ENCODE measurements around the gene KRTAP6-2.

The KRTAP6-2 gene

GRCh38 chr21:30598802-30599201 lies at the start of gene KRTAP6-2:
Gene KRTAP6-2, minus strand, starts transcription at chr21:30598902. Its CDS starts 28 bp downstream, at chr21:30598874.
- DNase-seq (ENCODE audit: low read depth, low spot score) = no peak

GRCh38 chr21:30646904-30647414 lies 48.3 kb upstream of the KRTAP6-2 start:
- no peak for DNase-seq (ENCODE audit: low read depth, low spot score)

GRCh38 chr21:30642564-30642963 lies 43.9 kb upstream of the KRTAP6-2 start, which contains the start of gene KRTAP20-3:
Gene KRTAP20-3, plus strand, starts transcription at chr21:30642864.
- no peak for DNase-seq (ENCODE audit: low read depth, low spot score)

- DNase-seq (ENCODE audit: low read depth, low spot score) = no peak
These were observed 40.0 kb upstream of the KRTAP6-2 start for GRCh38 chr21:30638686-30639085.

GRCh38 chr21:30634906-30635305 lies 36.2 kb upstream of the KRTAP6-2 start, which contains the start of gene KRTAP20-2:
Gene KRTAP20-2, plus strand, starts transcription at chr21:30635206. Its CDS starts 58 bp downstream, at chr21:30635264.
- no peak for DNase-seq (ENCODE audit: low read depth, low spot score)

GRCh38 chr21:30629200-30629599 lies 30.5 kb upstream of the KRTAP6-2 start:
- no peak for DNase-seq (ENCODE audit: low read depth, low spot score)

GRCh38 chr21:30628109-30628508 lies 29.4 kb upstream of the KRTAP6-2 start:
- DNase-seq (ENCODE audit: low read depth, low spot score) = no peak

- DNase-seq (ENCODE audit: low read depth, low spot score) = no peak
These were observed 26.9 kb upstream of the KRTAP6-2 start for GRCh38 chr21:30625449-30626165.

GRCh38 chr21:30623362-30623761 lies 24.7 kb upstream of the KRTAP6-2 start:
- DNase-seq (ENCODE audit: low read depth, low spot score) = no peak

GRCh38 chr21:30620522-30620921 lies 21.8 kb upstream of the KRTAP6-2 start, which contains the start of gene KRTAP20-4:
Gene KRTAP20-4, plus strand, starts transcription at chr21:30620627.
- no peak for DNase-seq (ENCODE audit: low read depth, low spot score)

- no peak for DNase-seq (ENCODE audit: low read depth, low spot score)
These were observed 21.4 kb upstream of the KRTAP6-2 start for GRCh38 chr21:30620080-30620479.

GRCh38 chr21:30616125-30616524 lies 17.4 kb upstream of the KRTAP6-2 start, which contains the start of gene KRTAP20-1:
Gene KRTAP20-1, plus strand, starts transcription at chr21:30616425. Its CDS starts 30 bp downstream, at chr21:30616455.
- no peak for DNase-seq (ENCODE audit: low read depth, low spot score)

- no peak for DNase-seq (ENCODE audit: low read depth, low spot score)
These were observed 16.5 kb upstream of the KRTAP6-2 start for GRCh38 chr21:30615199-30615598.

GRCh38 chr21:30613836-30614235 lies 15.1 kb upstream of the KRTAP6-2 start, which contains the start of gene KRTAP6-1:
Gene KRTAP6-1, minus strand, starts transcription at chr21:30613930. Its CDS starts 26 bp downstream, at chr21:30613904.
- DNase-seq (ENCODE audit: low read depth, low spot score) = no peak

GRCh38 chr21:30612132-30612531 lies 13.4 kb upstream of the KRTAP6-2 start:
- no peak for DNase-seq (ENCODE audit: low read depth, low spot score)

- DNase-seq (ENCODE audit: low read depth, low spot score) = no peak
These were observed 7.3 kb upstream of the KRTAP6-2 start for GRCh38 chr21:30605968-30606367.

- no peak for DNase-seq (ENCODE audit: low read depth, low spot score)
These were observed 2.1 kb upstream of the KRTAP6-2 start, which contains the start of gene KRTAP22-1 for GRCh38 chr21:30600787-30601186. Gene KRTAP22-1, plus strand, starts transcription at chr21:30601087.

GRCh38 chr21:30592140-30592539 lies 6.6 kb downstream of the KRTAP6-2 start, which contains the start of gene KRTAP6-3:
Gene KRTAP6-3, plus strand, starts transcription at chr21:30592440. Its CDS starts 6 bp downstream, at chr21:30592446.
- DNase-seq (ENCODE audit: low read depth, low spot score) = no peak

- DNase-seq (ENCODE audit: low read depth, low spot score) = no peak
These were observed 8.4 kb downstream of the KRTAP6-2 start, which contains the start of gene KRTAP22-2 for GRCh38 chr21:30590297-30590696. Gene KRTAP22-2, minus strand, starts transcription at chr21:30590397.

- DNase-seq (ENCODE audit: low read depth, low spot score) = no peak
These were observed 15.8 kb downstream of the KRTAP6-2 start for GRCh38 chr21:30582870-30583269.

GRCh38 chr21:30580132-30580531 lies 18.6 kb downstream of the KRTAP6-2 start:
- no peak for DNase-seq (ENCODE audit: low read depth, low spot score)

- peak; percentile 0 for DNase-seq (ENCODE audit: low read depth, low spot score)
These were observed 19.4 kb downstream of the KRTAP6-2 start for GRCh38 chr21:30579346-30579745.

GRCh38 chr21:30577766-30578165 lies 20.9 kb downstream of the KRTAP6-2 start:
- no peak for DNase-seq (ENCODE audit: low read depth, low spot score)

Data from astrocyte of the hippocampus (primary cell).